Kidney (tissue), 14 donors: ENCODE results near the gene CLEC4F. TPM values are rescaled to one million over a fixed set of nuclear protein-coding genes. Genes with fewer than 3 reads are reported as not detected.

Experiments
- DNase-seq, 5 donors: peaks; one replicate each; pipeline ENCODE4 v3.0.0-alpha.2; 2013 to 2020
- FAIRE-seq: peaks from 2 replicates; lab custom pipeline; 2012; peaks lifted over from hg19 to GRCh38; lab: Jason Lieb, UNC
- H3K27ac ChIP-seq, 2 donors: one replicate each; pipeline ENCODE4 v1.7.0; 2013; ENCODE audit warnings: low read depth in 2 of 2, low read length in 2 of 2, inconsistent platforms in 1 of 2
- H3K27me3 ChIP-seq: one replicate; pipeline ENCODE4 v1.7.1; 2013; ENCODE audit warnings: low read length, inconsistent platforms; ENCODE audit not compliant: control insufficient read depth, insufficient read depth
- H3K36me3 ChIP-seq, 3 donors: one replicate each; pipeline versions ENCODE4 v1.7.0 to v1.7.1; 2013; ENCODE audit warnings: low read length in 3 of 3, control low read depth in 1 of 3, inconsistent platforms in 1 of 3; ENCODE audit not compliant: insufficient read depth in 3 of 3, control insufficient read depth in 2 of 3
- H3K4me1 ChIP-seq, 3 donors: one replicate each; pipeline versions ENCODE4 v1.7.0 to v1.7.1; 2013; ENCODE audit warnings: low read length in 3 of 3, inconsistent platforms in 1 of 3, low read depth in 1 of 3; ENCODE audit not compliant: control insufficient read depth in 2 of 3, insufficient read depth in 2 of 3
- H3K4me3 ChIP-seq, 3 donors: one replicate each; pipeline versions ENCODE4 v1.7.0 to v1.8.1; 2013; ENCODE audit warnings: low read length in 3 of 3, control low read depth in 1 of 3, inconsistent platforms in 1 of 3
- H3K9ac ChIP-seq, 3 donors: one replicate each; pipeline versions ENCODE4 v1.7.0 to v1.7.1; 2013; ENCODE audit warnings: low read length in 3 of 3, control low read depth in 1 of 3, inconsistent platforms in 1 of 3
- H3K9me3 ChIP-seq, 3 donors: one replicate each; pipeline versions ENCODE4 v1.7.0 to v1.7.1; 2013; ENCODE audit warnings: low read length in 3 of 3, control low read depth in 1 of 3, inconsistent platforms in 1 of 3; ENCODE audit not compliant: control insufficient read depth in 2 of 3, insufficient read depth in 1 of 3
- intact Hi-C: fragments of 100-400 bp; cut with DNase I; formaldehyde crosslinking; loops from one replicate; pipeline ENCODE4 v1.11.1; 2022
- polyA plus RNA-seq: library from polyadenylated mRNA; stranded (reverse); fragments of 350-450 nt; fragmentation: Illumina TruSeq; extraction: RNeasy Lipid Tissue Mini Kit (QIAGEN cat#74804); gene quantifications from one replicate; pipeline ENCODE4 v1.2.3, GENCODE V29; 2014; ENCODE audit warnings: low read depth, low replicate concordance; ENCODE audit not compliant: insufficient read depth
- total RNA-seq: library from RNA; stranded (reverse); fragmentation: NEBNext Ultra II Directional; extraction: Animal tissue kit (Norgen Biotek cat#: 25700); gene quantifications from one replicate; pipeline ENCODE4 v1.2.1, GENCODE V29; 2021
- TF ChIP-seq, protein P1 (sequence below): IDR thresholded peaks from 3 replicates; pipeline ENCODE4 v1.5.1; 2012; ENCODE audit warnings: mild to moderate bottlenecking, moderate library complexity, borderline replicate concordance; ENCODE audit not compliant: insufficient read depth; ENCODE audit errors: extremely low read depth
- donor health status: control.
- donor health status: control.
- donor health status: control.
- donor health status: control.
- donor health status: control.
- donor health status: DM: yes; HTN: yes; CAD: no.
- donor health status: Normal renal cell carcinoma (clear cell type).

Gene CLEC4F
- total and polyA plus RNA-seq, 2 donors from 2014 or later, result 0.72 TPM; not detected in 1

DNA sequence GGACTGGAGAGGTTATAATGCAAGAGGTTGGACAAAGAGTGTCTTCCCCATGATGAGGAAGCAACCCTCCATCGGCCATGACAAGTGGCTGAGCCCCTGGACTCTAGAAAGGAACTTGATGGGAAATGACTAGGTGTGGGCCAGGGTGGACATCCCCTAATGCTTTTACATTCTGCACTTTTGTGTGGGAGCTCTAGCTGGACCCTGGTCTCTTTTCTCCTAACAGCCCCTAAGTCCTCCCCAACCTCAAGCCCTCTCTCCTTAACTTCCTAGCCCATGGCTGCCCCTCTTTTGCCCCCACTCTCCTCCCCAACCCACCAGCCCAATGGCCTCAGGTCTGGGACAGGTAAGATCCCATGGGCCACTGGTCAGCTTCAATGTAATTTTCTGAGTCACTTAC is 12.8 kb upstream of the CLEC4F start:
- FAIRE-seq, result no peak
- no peaks in the 10 kb centered on the region for H3K4me1 ChIP-seq
- TF ChIP-seq, protein P1, sequence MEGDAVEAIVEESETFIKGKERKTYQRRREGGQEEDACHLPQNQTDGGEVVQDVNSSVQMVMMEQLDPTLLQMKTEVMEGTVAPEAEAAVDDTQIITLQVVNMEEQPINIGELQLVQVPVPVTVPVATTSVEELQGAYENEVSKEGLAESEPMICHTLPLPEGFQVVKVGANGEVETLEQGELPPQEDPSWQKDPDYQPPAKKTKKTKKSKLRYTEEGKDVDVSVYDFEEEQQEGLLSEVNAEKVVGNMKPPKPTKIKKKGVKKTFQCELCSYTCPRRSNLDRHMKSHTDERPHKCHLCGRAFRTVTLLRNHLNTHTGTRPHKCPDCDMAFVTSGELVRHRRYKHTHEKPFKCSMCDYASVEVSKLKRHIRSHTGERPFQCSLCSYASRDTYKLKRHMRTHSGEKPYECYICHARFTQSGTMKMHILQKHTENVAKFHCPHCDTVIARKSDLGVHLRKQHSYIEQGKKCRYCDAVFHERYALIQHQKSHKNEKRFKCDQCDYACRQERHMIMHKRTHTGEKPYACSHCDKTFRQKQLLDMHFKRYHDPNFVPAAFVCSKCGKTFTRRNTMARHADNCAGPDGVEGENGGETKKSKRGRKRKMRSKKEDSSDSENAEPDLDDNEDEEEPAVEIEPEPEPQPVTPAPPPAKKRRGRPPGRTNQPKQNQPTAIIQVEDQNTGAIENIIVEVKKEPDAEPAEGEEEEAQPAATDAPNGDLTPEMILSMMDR, result no peak
- DNase-seq, result no peak
- no peaks in the 10 kb centered on the region for H3K36me3 ChIP-seq
- H3K27ac ChIP-seq, result no peak overlapping the region
- no peaks in the 10 kb centered on the region for H3K27me3 ChIP-seq
- H3K4me3 ChIP-seq, result no peak overlapping the region
- intact Hi-C loops, result no loop called here
- H3K9ac ChIP-seq, result no peak overlapping the region
- H3K9me3 ChIP-seq, result no peaks in the 10 kb centered on the region

DNA sequence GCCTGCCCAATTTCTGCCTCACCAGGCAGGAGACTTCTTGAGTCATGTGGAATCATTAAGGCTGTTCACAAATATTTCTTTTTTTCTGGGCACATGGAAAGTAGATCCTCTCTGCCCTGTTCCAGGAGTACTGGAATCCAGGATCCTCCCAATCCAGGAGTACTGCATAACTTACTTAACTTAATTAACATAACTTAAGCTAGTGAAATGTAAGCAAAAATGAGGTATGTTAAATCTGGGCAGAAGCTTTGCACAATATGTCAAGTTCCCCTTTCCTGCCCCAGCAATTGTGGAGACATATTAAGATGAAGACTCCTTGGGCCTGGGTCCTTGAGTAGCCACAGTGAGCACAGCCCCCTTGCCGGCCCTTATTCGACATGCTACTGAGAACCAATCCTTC is 12.0 kb upstream of the CLEC4F start:
- FAIRE-seq, result no peak

DNA sequence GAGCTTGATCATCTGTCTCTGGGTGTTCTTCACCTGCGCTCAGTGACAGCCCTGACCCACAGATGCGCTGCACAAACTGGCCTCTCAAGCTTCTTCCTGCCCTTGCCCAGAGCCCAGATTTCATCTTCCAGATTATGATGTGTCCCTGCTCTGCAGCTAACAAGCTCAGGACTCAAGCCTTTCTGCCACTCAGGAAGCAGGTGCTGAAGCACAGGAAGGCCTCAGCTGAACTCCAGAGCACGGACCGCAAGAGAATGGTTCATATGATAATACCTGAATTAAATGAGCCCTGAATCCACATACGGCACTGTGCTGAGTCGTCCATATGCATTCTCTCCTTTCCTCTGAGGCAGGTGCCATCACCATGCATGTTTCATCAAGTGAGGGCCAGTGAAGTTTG is 11.5 kb upstream of the CLEC4F start:
- Histone ChIP-seq H3K27ac (no peak overlapping the region), H3K36me3 (no peaks in the 10 kb centered on the region), H3K27me3 (no peaks in the 10 kb centered on the region), H3K4me3 (no peak overlapping the region), H3K4me1 (no peaks in the 10 kb centered on the region), H3K9me3 (no peaks in the 10 kb centered on the region), H3K9ac (no peak overlapping the region)
- TF ChIP-seq, protein P1, result no peak
- DNase-seq (no peak), FAIRE-seq (no peak)
- intact Hi-C loops, result no loop called here

More for the DNA sequence above, 12.0 kb upstream of the CLEC4F start:
- H3K9me3 ChIP-seq, result no peaks in the 10 kb centered on the region
- no peaks in the 10 kb centered on the region for H3K27me3 ChIP-seq
- H3K36me3 ChIP-seq, result no peaks in the 10 kb centered on the region
- TF ChIP-seq, protein P1, result no peak
- no peak overlapping the region for H3K27ac ChIP-seq
- DNase-seq, result no peak
- H3K4me3 ChIP-seq, result no peak overlapping the region
- no peak overlapping the region for H3K9ac ChIP-seq
- H3K4me1 ChIP-seq, result no peaks in the 10 kb centered on the region
- intact Hi-C loops, result no loop called here

- no peaks in the 10 kb centered on the region for H3K9me3 ChIP-seq
- TF ChIP-seq, protein P1, result no peak
- no peaks in the 10 kb centered on the region for H3K27me3 ChIP-seq
- DNase-seq (no peak), FAIRE-seq (no peak)
- H3K36me3 ChIP-seq, result no peaks in the 10 kb centered on the region
- H3K4me1 ChIP-seq, result no peaks in the 10 kb centered on the region
- no peak overlapping the region for H3K4me3 ChIP-seq
- H3K27ac ChIP-seq, result no peak overlapping the region
- H3K9ac ChIP-seq, result no peak overlapping the region
- intact Hi-C loops, result no loop called here
Observed at GRCh38 chr2:70830366-70830765, 10.0 kb upstream of the CLEC4F start.
